Stimulated activated CD4-positive, alpha-beta T cell treated with anti-CD3 and anti-CD28 coated beads, Interleukin-1b, Interleukin-23, amount 100 ng/mL, for 1 hour (primary cell): ENCODE data around the gene CDC14A.

ENCODE experiments used
- DNase-seq, 2 donors: peaks; one replicate each; pipeline ENCODE4 v3.0.0-alpha.2; 2020; ENCODE audit warnings: low read depth in 2 of 2

The CDC14A gene

GRCh38 chr1:100536031-100536430 lies 183.7 kb downstream of the CDC14A start:
- no peak for DNase-seq

GRCh38 chr1:100538913-100539835 lies 186.9 kb downstream of the CDC14A start:
- no peak for DNase-seq

- DNase-seq, result no peak
Measured at GRCh38 chr1:100539836-100540536, 187.7 kb downstream of the CDC14A start.

- DNase-seq, result no peak
Measured at GRCh38 chr1:100542285-100542684, 190.0 kb downstream of the CDC14A start.

DNA sequence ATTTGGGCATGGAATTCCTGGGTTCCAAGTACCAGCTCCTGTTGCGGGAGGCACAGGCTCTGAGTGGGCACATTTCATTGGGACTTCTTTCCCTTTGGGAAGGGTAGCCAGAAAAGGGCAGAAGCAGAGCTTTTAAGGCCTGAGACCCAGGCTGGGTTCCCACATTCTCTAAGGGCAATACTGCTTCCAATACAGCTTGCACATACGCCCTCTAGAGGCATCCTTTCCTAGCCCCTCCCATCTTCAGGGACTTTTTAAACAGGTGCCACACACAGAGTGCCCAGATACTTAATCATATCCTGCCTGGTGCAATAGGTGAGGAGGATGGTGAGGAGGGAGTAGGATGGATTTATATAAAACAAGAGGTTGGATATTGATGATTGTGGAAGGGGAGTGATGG lies 191.3 kb downstream of the CDC14A start:
- no peak for DNase-seq

DNA sequence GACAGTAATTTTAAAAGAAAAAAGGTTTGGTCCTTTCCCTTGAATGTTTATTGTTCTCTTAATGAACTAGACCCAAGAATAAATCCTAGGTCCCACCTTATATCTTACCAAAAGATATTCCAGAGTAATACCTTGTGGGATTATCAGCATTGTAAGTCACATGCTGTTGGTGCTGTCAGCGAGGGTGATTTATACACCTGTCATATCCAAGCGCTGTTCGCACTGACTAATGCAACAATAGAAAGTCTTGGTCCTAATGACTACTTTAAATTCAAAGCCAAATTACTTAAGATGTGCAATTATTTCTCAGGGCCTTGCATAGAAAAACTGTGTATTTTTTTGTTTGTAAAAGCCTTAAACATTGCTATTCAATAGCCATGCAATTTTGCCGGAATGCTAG lies 192.5 kb downstream of the CDC14A start:
- DNase-seq, result no peak

GRCh38 chr1:100545855-100546254 lies 193.5 kb downstream of the CDC14A start:
- DNase-seq, result no peak

DNA sequence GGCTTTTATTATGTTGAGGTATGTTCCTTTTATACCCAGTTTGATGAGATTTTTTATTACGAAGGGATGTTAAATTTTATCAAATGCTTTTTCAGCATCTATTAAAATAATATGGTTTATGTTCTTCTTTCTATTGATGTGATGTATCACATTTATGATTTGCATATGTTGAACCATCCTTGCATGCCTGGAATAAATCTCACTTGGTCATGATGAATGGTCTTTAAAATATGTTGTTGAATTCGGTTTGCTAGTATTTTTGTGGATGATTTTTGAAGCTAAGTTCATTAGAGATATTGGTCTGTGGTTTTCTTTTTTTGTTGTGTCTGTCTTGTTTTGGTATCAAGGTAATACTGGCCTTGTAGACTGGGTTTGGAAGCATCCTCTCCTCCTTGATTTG lies 199.7 kb downstream of the CDC14A start:
- DNase-seq, result no peak

- no peak for DNase-seq
Measured at GRCh38 chr1:100552922-100553321, 200.6 kb downstream of the CDC14A start.

- no peak for DNase-seq
Measured at GRCh38 chr1:100556181-100556580, 203.9 kb downstream of the CDC14A start.

- DNase-seq, result no peak
Measured at GRCh38 chr1:100556925-100557605, 204.8 kb downstream of the CDC14A start.

DNA sequence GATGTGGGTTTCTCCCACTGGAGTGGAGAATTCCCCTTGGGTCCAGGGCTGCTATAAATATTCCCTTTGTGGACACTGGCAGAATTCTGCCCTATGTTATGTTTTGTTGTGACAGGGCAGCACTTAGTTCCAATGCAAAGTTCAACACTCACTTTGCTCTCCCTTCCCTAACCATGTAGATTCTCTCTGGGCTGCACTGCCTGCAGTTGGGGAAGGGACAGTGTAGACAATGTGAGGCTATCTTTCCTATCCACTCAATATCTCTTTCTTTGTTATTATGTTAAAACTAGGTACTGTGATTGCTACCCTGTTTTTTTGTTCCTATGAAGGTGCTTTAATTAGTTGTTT lies 205.3 kb downstream of the CDC14A start:
- no peak for DNase-seq

DNA sequence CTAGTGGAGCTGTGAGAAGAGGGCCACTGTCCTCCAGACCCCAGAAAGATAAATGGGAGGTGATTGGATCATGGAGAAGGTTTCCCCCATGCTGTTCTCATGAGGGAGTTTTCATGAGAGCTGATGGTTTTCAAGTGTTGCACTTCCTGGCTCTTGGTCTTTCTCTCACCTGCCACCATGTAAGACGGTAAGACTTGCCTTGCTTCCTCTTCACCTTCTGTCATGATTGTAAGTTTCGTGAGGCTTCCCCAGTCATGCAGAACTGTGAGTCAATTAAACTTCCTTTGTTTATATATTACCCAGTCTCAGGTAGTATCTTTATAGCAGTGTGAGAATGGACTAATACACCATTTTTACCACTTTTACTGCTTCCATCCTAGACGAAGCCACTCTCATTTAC lies 213.2 kb downstream of the CDC14A start:
- no peak for DNase-seq

GRCh38 chr1:100565937-100566699 lies 213.8 kb downstream of the CDC14A start:
- no peak for DNase-seq

GRCh38 chr1:100567062-100567461 lies 214.8 kb downstream of the CDC14A start:
- DNase-seq, result no peak
